H1 (cell line): ENCODE results near the gene TMBIM4. TPM values are rescaled to one million over a fixed set of nuclear protein-coding genes. Genes with fewer than 3 reads are reported as not detected.

ENCODE experiments used
- BACH1 ChIP-seq: IDR thresholded peaks from 2 replicates; pipeline ENCODE4 v1.6.1; 2012; ENCODE audit warnings: low read length, improper control_type of control experiment
- CHD2 ChIP-seq: IDR thresholded peaks from 2 replicates; pipeline ENCODE4 v1.6.1; 2012; ENCODE audit warnings: low read length, improper control_type of control experiment
- CTBP2 ChIP-seq: IDR thresholded peaks from 2 replicates; pipeline ENCODE4 v1.7.0; 2011; ENCODE audit warnings: borderline replicate concordance, mild to moderate bottlenecking, moderate library complexity, mixed read lengths, low read length; ENCODE audit not compliant: insufficient read depth, insufficient read length
- POU5F1 ChIP-seq: IDR thresholded peaks from 2 replicates; pipeline ENCODE4 v1.6.1; 2011; ENCODE audit warnings: low read depth, mild to moderate bottlenecking, low read length, moderate library complexity
- RAD21 ChIP-seq, 2 experiments: IDR thresholded peaks in 1 of 2; conservative IDR thresholded peaks in 1 of 2; 2 replicates each; pipeline ENCODE4 v1.6.1; 2011; ENCODE audit warnings: low read depth in 2 of 2, low read length in 2 of 2, improper control_type of control experiment in 1 of 2, inconsistent platforms in 1 of 2, mild to moderate bottlenecking in 1 of 2, moderate library complexity in 1 of 2
- polyA plus RNA-seq, 7 experiments: library from polyadenylated mRNA; depleted of rRNA in 3 of 7; stranded (reverse) in 5 of 7; unstranded in 2 of 7; fragments of >200 nt in 5 of 7; fragments of 200-250 nt in 2 of 7; gene quantifications; 1 replicate in 5 of 7; 2 replicates in 1 of 7; 4 replicates in 1 of 7; pipeline versions ENCODE4 v1.2.1 to v1.2.3, GENCODE V29; 2011 to 2013; ENCODE audit warnings: missing spikeins in 2 of 7, mixed read lengths in 2 of 7
- total RNA-seq: library from RNA; stranded (reverse); fragmentation: NEBNext Ultra II Directional; extraction: Animal tissue kit (Norgen Biotek cat#: 25700); gene quantifications from 2 replicates; pipeline ENCODE4 v1.2.1, GENCODE V29; 2021

TMBIM4 gene
- total and polyA plus RNA-seq, 2 of the 8 experiments (the other 6 are each of a cell fraction or from before 2014, with no cell fraction given) = 12.8 to 46.6 TPM

DNA sequence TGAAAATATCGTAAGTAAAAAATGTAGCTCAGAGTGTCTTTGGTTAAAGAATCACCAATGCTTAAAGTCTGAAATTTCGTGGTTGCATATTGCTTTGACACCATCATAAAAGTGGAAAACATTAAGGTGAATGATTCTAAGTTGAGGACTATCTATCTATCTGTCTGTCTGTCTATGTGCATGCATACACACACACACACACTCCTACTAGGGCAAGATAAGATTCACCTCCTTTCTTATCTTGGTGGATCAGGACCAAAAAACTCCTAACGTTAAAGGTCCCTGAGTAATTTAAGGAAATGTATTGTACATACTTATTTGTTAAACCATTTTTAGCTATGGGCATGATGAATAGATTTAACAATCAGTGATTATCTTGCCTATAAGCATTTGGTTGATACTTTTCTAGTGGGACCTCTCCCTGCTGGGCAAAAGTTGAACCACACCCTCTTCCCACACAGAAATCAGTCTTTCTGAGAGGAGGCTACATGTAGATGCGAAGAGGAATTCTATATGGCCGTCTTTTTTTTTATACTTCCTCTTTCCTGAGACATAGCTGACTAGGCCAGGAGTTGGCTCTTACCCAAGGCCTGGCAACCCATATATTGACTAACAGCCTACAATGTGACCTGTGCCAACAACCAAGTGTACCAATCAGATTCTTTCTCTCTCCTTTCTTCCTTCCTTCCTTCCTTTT, 19.9 kb downstream of the TMBIM4 start (continued):
- TF ChIP-seq CHD2 (no peak), RAD21 (IDR thresholded peaks at IDR 0.05 in 1 of 2, conservative IDR thresholded peaks at IDR 0.05 in 1 of 2; ENCODE audit: low read depth in 2 of 2, low read length in 2 of 2) (no peak), POU5F1 (no peak), BACH1 (no peak), CTBP2 (no peak)
